H9 (cell line): ENCODE data around the gene CCL8. TPM values are rescaled to one million over a fixed set of nuclear protein-coding genes. Genes with fewer than 3 reads are reported as not detected.

ENCODE experiments used
- DNase-seq: peaks from one replicate; pipeline ENCODE4 v3.0.0-alpha.2; 2017
- H2AFZ ChIP-seq: one replicate; pipeline ENCODE4 v1.6.1; 2013; ENCODE audit warnings: mild to moderate bottlenecking, low read length, control low read depth, moderate library complexity
- H2AK5ac ChIP-seq: 2 replicates; pipeline ENCODE4 v1.6.1; 2013; ENCODE audit warnings: low read length, control low read depth, mixed read lengths; ENCODE audit not compliant: insufficient read length
- H2BK120ac ChIP-seq: one replicate; pipeline ENCODE4 v1.6.1; 2013; ENCODE audit warnings: low read depth, mild to moderate bottlenecking, low read length, control low read depth, inconsistent platforms; ENCODE audit not compliant: poor library complexity, severe bottlenecking
- H2BK12ac ChIP-seq: 2 replicates; pipeline ENCODE4 v1.6.1; 2013; ENCODE audit warnings: low read length, control low read depth, mixed read lengths, low read depth; ENCODE audit not compliant: insufficient read length
- H2BK15ac ChIP-seq: 2 replicates; pipeline ENCODE4 v1.6.1; 2013; ENCODE audit warnings: low read depth, low read length, control low read depth
- H2BK20ac ChIP-seq: one replicate; pipeline ENCODE4 v1.6.1; 2013; ENCODE audit warnings: low read depth, mild to moderate bottlenecking, low read length, control low read depth, inconsistent platforms; ENCODE audit not compliant: poor library complexity, severe bottlenecking
- H2BK5ac ChIP-seq: 2 replicates; pipeline ENCODE4 v1.6.1; 2013; ENCODE audit warnings: low read length, control low read depth, mixed read lengths; ENCODE audit not compliant: insufficient read length
- H3K14ac ChIP-seq: 2 replicates; pipeline ENCODE4 v1.6.1; 2013; ENCODE audit warnings: low read length, control low read depth; ENCODE audit not compliant: insufficient read depth
- H3K18ac ChIP-seq: 2 replicates; pipeline ENCODE4 v1.6.1; 2013; ENCODE audit warnings: low read depth, mild to moderate bottlenecking, mixed read lengths, low read length, control low read depth; ENCODE audit not compliant: insufficient read length
- H3K23ac ChIP-seq: 2 replicates; pipeline ENCODE4 v1.6.1; 2013; ENCODE audit warnings: low read length, control low read depth, mixed read lengths, low read depth; ENCODE audit not compliant: insufficient read length
- H3K23me2 ChIP-seq: 2 replicates; pipeline ENCODE4 v1.6.1; 2013; ENCODE audit warnings: low read depth, mild to moderate bottlenecking, mixed read lengths, low read length, control low read depth; ENCODE audit not compliant: insufficient read length, poor library complexity, severe bottlenecking
- H3K27ac ChIP-seq: 2 replicates; pipeline ENCODE4 v1.5.1; 2013; ENCODE audit warnings: low read length, control low read depth, mixed read lengths, low read depth; ENCODE audit not compliant: insufficient read length
- H3K27me3 ChIP-seq: 2 replicates; pipeline ENCODE4 v1.6.1; 2013; ENCODE audit warnings: low read length, control low read depth, inconsistent platforms; ENCODE audit not compliant: insufficient read depth
- H3K4ac ChIP-seq: 2 replicates; pipeline ENCODE4 v1.6.1; 2013; ENCODE audit warnings: low read depth, mild to moderate bottlenecking, control low read depth, inconsistent platforms, low read length, moderate library complexity
- H3K4me1 ChIP-seq: 2 replicates; pipeline ENCODE4 v1.6.1; 2013; ENCODE audit warnings: low read length, control low read depth, inconsistent platforms; ENCODE audit not compliant: insufficient read depth
- H3K4me2 ChIP-seq: 2 replicates; pipeline ENCODE4 v1.6.1; 2013; ENCODE audit warnings: low read length, control low read depth, mixed read lengths; ENCODE audit not compliant: insufficient read length, insufficient read depth
- H3K56ac ChIP-seq: 2 replicates; pipeline ENCODE4 v1.6.1; 2013; ENCODE audit warnings: low read depth, mild to moderate bottlenecking, mixed read lengths, low read length, control low read depth; ENCODE audit not compliant: insufficient read length
- H3K79me1 ChIP-seq: 2 replicates; pipeline ENCODE4 v1.6.1; 2013; ENCODE audit warnings: low read depth, mild to moderate bottlenecking, moderate library complexity, low read length, control low read depth, inconsistent platforms; ENCODE audit not compliant: insufficient read depth, poor library complexity, severe bottlenecking
- H3K79me2 ChIP-seq: 2 replicates; pipeline ENCODE4 v1.6.1; 2013; ENCODE audit warnings: low read length, control low read depth, inconsistent platforms; ENCODE audit not compliant: insufficient read depth
- H3K9ac ChIP-seq: 2 replicates; pipeline ENCODE4 v1.6.1; 2013; ENCODE audit warnings: low read length, control low read depth, mixed read lengths; ENCODE audit not compliant: insufficient read length; ENCODE audit errors: extremely low read depth
- H3K9me3 ChIP-seq: one replicate; pipeline ENCODE4 v1.6.1; 2013; ENCODE audit warnings: low read depth, low read length, inconsistent platforms; ENCODE audit not compliant: control insufficient read depth
- H3T11ph ChIP-seq: one replicate; pipeline ENCODE4 v1.6.1; 2013; ENCODE audit warnings: mild to moderate bottlenecking, low read length, control low read depth, inconsistent platforms
- H4K20me1 ChIP-seq: one replicate; pipeline ENCODE4 v1.6.1; 2013; ENCODE audit not compliant: control insufficient read depth, insufficient read length, insufficient read depth
- H4K5ac ChIP-seq: 2 replicates; pipeline ENCODE4 v1.6.1; 2013; ENCODE audit warnings: low read depth, mild to moderate bottlenecking, mixed read lengths, low read length, control low read depth; ENCODE audit not compliant: insufficient read length
- H4K8ac ChIP-seq: replicated peaks from 2 replicates; pipeline ENCODE4 v1.6.1; 2013; ENCODE audit warnings: low read length, control low read depth, mixed read lengths, low read depth; ENCODE audit not compliant: insufficient read length
- H4K91ac ChIP-seq: 2 replicates; pipeline ENCODE4 v1.6.1; 2013; ENCODE audit warnings: low read depth, mild to moderate bottlenecking, moderate library complexity, mixed read lengths, low read length, control low read depth; ENCODE audit not compliant: insufficient read length
- H3K27ac Mint-ChIP-seq, 3 experiments: 2 replicates in 2 of 3; 3 replicates in 1 of 3; pipeline ENCODE4 v1.8.0; 2020 to 2021; ENCODE audit warnings: mixed read lengths in 3 of 3, mild to moderate bottlenecking in 1 of 3, moderate library complexity in 1 of 3
- H3K27me3 Mint-ChIP-seq: 2 replicates; pipeline ENCODE4 v1.8.0; 2021; ENCODE audit warnings: low read depth, mild to moderate bottlenecking, moderate library complexity, mixed read lengths
- H3K36me3 Mint-ChIP-seq, 3 experiments: 2 replicates in 2 of 3; 3 replicates in 1 of 3; pipeline ENCODE4 v1.8.0; 2020 to 2021; ENCODE audit warnings: low read depth in 3 of 3, mixed read lengths in 3 of 3; ENCODE audit not compliant: insufficient read depth in 1 of 3
- H3K4me1 Mint-ChIP-seq, 2 experiments: 2 replicates each; pipeline ENCODE4 v1.8.0; 2020; ENCODE audit warnings: mixed read lengths in 2 of 2
- H3K4me3 Mint-ChIP-seq, 2 experiments: 2 replicates in 1 of 2; 3 replicates in 1 of 2; pipeline ENCODE4 v1.8.0; 2020 to 2021; ENCODE audit warnings: mild to moderate bottlenecking in 2 of 2, mixed read lengths in 2 of 2, moderate library complexity in 1 of 2
- H3K9me3 Mint-ChIP-seq, 2 experiments: 2 replicates in 1 of 2; 3 replicates in 1 of 2; pipeline ENCODE4 v1.8.0; 2020; ENCODE audit warnings: mild to moderate bottlenecking in 2 of 2, mixed read lengths in 2 of 2, moderate library complexity in 1 of 2
- WGBS: extraction: QIAGEN DNeasy Blood & Tissue Kit; methylation state at CpG from one replicate; pipeline ENCODE4 v1.1.7; 2013; ENCODE audit warnings: missing lambda C conversion rate, low lambda C conversion rate, mixed read lengths; ENCODE audit not compliant: insufficient read length; ENCODE audit errors: extremely low coverage; 5-methylcytosine and 5-hydroxymethylcytosine counted together
- total RNA-seq: library from RNA; stranded (reverse); gene quantifications from 2 replicates; pipeline ENCODE4 v1.2.1, GENCODE V29; 2021
- TF ChIP-seq, protein P1 (sequence below): fragments of 200-600 bp; sonication (generic); conservative IDR thresholded peaks from 3 replicates; pipeline ENCODE4 v1.8.0; 2021; ENCODE audit warnings: antibody characterized with exemption, mild to moderate bottlenecking

Gene CCL8
- total RNA-seq, 1 experiment from 2014 or later, result not detected

DNA sequence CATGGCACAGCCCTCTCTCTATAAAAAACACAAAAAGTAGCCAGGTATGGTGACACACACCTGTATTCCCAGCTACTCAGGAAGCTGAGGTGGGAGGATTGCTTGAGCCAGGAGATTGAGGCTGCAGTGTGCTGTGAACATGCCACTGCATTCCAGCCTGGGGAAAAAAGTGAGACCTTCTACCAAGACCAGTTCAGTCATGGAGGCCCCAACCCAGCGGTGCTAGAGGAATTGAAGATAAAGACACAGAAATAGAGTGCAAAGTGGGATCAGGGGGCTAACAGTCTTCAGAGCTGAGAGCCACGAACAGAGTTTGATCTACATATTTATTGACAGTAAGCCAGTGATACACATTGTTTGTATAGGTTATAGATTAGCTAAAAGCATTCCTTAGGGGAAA is 15.6 kb upstream of the CCL8 start:
- no peak overlapping the region for H4K8ac ChIP-seq
- H2AK5ac ChIP-seq, result no peak overlapping the region
- Mint-ChIP-seq H3K36me3 (no peaks in the 10 kb centered on the region), H3K27me3 (peaks cover 13% of the 10 kb centered on the region), H3K4me1 (peaks cover 1 to 6% of the 10 kb centered on the region in 2 experiments), H3K27ac (no peak overlapping the region), H3K9me3 (no peaks in the 10 kb centered on the region), H3K4me3 (no peak overlapping the region)
- DNase-seq, result no peak
- no peaks in the 10 kb centered on the region for H3K23me2 ChIP-seq
- no peak overlapping the region for H2AFZ ChIP-seq
- no peak overlapping the region for H2BK120ac ChIP-seq
- H3K23ac ChIP-seq, result no peak overlapping the region
- no peak overlapping the region for H3T11ph ChIP-seq
- H3K4ac ChIP-seq, result no peak overlapping the region
- no peak overlapping the region for H2BK20ac ChIP-seq
- no peaks in the 10 kb centered on the region; the same call in 1 of the 2 replicates for H3K27me3 ChIP-seq
- H2BK15ac ChIP-seq, result no peak overlapping the region
- TF ChIP-seq, protein P1, sequence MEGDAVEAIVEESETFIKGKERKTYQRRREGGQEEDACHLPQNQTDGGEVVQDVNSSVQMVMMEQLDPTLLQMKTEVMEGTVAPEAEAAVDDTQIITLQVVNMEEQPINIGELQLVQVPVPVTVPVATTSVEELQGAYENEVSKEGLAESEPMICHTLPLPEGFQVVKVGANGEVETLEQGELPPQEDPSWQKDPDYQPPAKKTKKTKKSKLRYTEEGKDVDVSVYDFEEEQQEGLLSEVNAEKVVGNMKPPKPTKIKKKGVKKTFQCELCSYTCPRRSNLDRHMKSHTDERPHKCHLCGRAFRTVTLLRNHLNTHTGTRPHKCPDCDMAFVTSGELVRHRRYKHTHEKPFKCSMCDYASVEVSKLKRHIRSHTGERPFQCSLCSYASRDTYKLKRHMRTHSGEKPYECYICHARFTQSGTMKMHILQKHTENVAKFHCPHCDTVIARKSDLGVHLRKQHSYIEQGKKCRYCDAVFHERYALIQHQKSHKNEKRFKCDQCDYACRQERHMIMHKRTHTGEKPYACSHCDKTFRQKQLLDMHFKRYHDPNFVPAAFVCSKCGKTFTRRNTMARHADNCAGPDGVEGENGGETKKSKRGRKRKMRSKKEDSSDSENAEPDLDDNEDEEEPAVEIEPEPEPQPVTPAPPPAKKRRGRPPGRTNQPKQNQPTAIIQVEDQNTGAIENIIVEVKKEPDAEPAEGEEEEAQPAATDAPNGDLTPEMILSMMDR, result no peak
- H2BK5ac ChIP-seq, result no peak overlapping the region
- no peaks in the 10 kb centered on the region for H4K20me1 ChIP-seq
- no peaks in the 10 kb centered on the region for H3K79me2 ChIP-seq
- no peak overlapping the region for H4K5ac ChIP-seq
- H3K18ac ChIP-seq, result no peak overlapping the region
- no peak overlapping the region for H3K56ac ChIP-seq
- H3K14ac ChIP-seq, result no peak overlapping the region
- H2BK12ac ChIP-seq, result no peak overlapping the region
- H3K27ac ChIP-seq, result no peak overlapping the region
- no CpG with 5 or more reads among the region's 2 CpGs for WGBS
- no peak overlapping the region for H3K4me2 ChIP-seq
- H3K9me3 ChIP-seq, result no peaks in the 10 kb centered on the region
- H3K79me1 ChIP-seq, result no peaks in the 10 kb centered on the region
- no peak overlapping the region for H3K9ac ChIP-seq
- H4K91ac ChIP-seq, result no peak overlapping the region
- H3K4me1 ChIP-seq, result no peaks in the 10 kb centered on the region
